ENCODE results near the gene SAP130.

SAP130 gene

GRCh38 chr2:127991742-127992141 lies 36.1 kb downstream of the SAP130 start:
- no peak for DNase-seq (ENCODE audit: low read depth in 2 of 2)
- TF ChIP-seq CTCF (IDR thresholded peaks at IDR 0.05; ENCODE audit: low read depth, low read length), result no peak
- H3K4me3 ChIP-seq (replicated peaks in 1 of 2; ENCODE audit: low read depth in 2 of 2, low read length in 2 of 2), result no peak overlapping the region

- TF ChIP-seq CTCF (IDR thresholded peaks at IDR 0.05; ENCODE audit: low read depth, low read length), result no peak
- no peak overlapping the region for H3K4me3 ChIP-seq (replicated peaks in 1 of 2; ENCODE audit: low read depth in 2 of 2, low read length in 2 of 2)
- DNase-seq (ENCODE audit: low read depth in 2 of 2), result no peak
These were observed 41.2 kb downstream of the SAP130 start for GRCh38 chr2:127986548-127987079.

- TF ChIP-seq CTCF (IDR thresholded peaks at IDR 0.05; ENCODE audit: low read depth, low read length), result no peak
- no peak overlapping the region for H3K4me3 ChIP-seq (replicated peaks in 1 of 2; ENCODE audit: low read depth in 2 of 2, low read length in 2 of 2)
- no peak for DNase-seq (ENCODE audit: low read depth in 2 of 2)
These were observed 42.1 kb downstream of the SAP130 start for GRCh38 chr2:127985735-127986134.

- no peak overlapping the region for H3K4me3 ChIP-seq (replicated peaks in 1 of 2; ENCODE audit: low read depth in 2 of 2, low read length in 2 of 2)
- no peak for TF ChIP-seq CTCF (IDR thresholded peaks at IDR 0.05; ENCODE audit: low read depth, low read length)
- DNase-seq (ENCODE audit: low read depth in 2 of 2), result no peak
These were observed 42.7 kb downstream of the SAP130 start for GRCh38 chr2:127985026-127985734.

- H3K4me3 ChIP-seq (replicated peaks in 1 of 2; ENCODE audit: low read depth in 2 of 2, low read length in 2 of 2), result no peak overlapping the region
- TF ChIP-seq CTCF (IDR thresholded peaks at IDR 0.05; ENCODE audit: low read depth, low read length), result no peak
- DNase-seq (ENCODE audit: low read depth in 2 of 2), result no peak
These were observed 43.3 kb downstream of the SAP130 start for GRCh38 chr2:127984551-127984950.

GRCh38 chr2:127969446-127969845 lies 58.4 kb downstream of the SAP130 start:
- DNase-seq (ENCODE audit: low read depth in 2 of 2), result no peak
- no peak overlapping the region for H3K4me3 ChIP-seq (replicated peaks in 1 of 2; ENCODE audit: low read depth in 2 of 2, low read length in 2 of 2)
- TF ChIP-seq CTCF (IDR thresholded peaks at IDR 0.05; ENCODE audit: low read depth, low read length), result no peak

Data from cardiac fibroblast (primary cell).